NCI-H2227 treated with DMSO at 0.1 percent for 48 hours (cell line): ENCODE data around the gene LTBP1.

ENCODE experiments used
- DNase-seq: peaks from one replicate; lab custom pipeline; 2025; lab: John Stamatoyannopoulos, UW

The LTBP1 gene

DNA sequence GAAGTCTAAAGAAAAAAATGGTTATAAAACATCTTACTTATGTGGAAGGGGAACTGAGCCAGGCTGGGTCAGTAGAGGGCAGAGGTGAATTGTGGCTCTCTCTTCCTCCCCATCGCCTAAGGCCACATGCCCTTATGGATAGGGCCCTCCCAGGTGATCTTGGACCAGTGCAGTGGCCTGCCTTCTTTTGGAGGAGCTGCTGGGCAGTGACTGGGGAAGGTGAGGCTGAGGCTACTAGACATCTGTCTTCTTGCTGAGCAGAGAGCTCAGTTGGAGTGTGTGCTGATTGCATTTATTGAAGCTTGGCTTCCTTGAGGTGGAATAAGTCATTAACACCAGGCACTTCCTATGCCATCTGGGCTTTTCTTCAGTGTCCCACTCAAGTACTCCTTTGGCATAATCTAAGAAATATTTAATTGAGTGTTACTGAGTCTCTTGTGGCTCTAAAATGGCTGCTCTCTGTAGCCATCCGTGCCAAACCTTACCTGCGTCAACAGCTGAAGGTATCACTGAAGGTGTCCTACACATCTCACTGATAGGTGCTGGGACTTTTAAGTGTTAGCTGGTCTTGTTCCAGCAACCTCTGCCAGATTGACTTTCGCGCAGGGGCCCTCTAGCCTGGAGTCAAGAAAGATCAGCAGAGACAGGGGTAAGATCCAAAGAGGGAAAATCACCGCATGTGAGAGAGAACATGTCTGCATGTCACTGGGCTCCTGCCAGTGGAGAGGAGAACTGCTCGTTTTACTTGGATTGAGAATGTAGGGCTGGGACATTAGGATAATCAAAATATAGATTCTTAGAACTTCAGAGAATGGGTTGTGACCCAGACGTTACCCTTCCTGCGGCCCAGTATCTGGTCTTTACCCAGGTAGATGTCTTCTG is 256.1 kb downstream of the LTBP1 start:
- no peak for DNase-seq

DNA sequence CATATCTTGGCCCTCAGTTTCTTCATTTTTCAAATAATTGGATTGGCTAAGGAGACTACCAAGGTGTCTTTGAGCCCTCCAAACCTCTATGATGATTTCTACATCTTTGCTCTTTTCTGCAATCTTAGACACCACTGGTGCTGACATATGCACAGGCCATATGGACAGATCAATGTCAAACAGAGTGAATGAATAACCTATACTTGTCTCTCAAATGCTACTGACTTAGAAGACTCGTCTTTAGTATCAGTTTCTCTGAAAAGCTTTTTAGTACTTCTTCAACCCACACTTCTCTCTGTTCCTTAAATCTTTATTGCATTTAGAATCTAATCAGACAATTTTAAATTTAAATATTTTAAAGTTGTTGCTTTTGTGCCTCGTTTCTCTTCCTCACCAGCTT is 258.2 kb downstream of the LTBP1 start:
- DNase-seq: no peak

DNA sequence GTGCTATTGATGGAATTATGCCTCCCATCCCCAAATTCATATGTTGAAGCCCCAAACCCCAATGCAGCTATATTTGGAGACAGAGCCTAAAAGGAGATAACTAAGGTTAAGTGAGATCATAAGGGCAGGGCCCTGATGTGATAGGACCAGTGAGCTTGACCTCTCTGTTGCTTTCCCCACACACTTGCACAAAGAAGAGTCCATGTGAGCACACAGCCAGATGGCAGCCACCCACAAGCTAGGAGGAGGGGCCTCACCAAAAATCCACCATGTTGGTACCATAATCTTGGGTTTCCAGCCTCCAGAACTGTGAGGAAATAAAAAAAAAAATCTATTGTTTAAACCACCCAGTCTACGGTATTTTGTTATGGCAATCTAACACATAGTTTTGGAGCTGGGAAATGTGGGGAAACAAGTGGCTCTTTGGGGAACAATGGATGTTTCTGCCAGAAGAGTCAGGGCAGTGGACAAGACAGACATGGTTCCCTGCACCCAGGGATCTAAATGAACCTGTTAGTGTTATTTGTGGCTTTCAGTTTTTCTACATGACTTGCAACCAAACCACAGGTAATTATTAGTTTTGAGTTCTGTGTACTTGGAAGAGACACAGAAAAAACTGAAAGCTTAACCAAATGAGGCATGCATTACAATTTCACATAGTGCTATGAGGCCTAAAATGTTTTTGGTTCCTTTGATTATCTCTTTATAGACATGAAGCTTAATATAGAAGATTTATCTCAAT is 259.1 kb downstream of the LTBP1 start:
- DNase-seq: no peak

DNA sequence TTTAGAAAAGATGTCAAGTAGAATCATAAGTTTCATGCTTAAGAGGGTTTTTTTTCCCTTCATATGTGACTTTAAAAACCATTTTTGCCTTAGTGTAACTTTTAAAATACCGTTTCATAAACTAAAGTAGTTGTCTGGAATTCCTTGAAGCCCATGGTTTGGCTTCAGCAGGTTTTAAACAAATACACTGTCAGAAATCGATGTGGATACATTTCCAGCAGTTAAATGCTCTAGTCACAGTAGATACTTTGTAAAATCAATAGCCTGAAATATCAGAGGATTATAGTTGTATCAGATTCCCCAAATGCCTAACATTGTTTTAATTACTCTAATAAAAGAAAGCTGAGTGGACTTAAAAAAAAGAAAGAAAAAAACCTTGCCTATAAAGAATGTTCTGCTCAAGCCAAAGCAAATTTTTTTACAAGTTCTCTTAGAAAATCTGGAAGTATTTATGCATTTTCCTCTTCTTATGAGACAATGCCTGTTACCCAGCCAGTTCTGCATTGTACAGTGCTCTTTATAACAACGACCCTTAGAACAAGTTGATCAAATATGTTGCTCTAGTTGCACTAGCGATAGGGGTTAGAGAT is 260.5 kb downstream of the LTBP1 start:
- no peak for DNase-seq

DNA sequence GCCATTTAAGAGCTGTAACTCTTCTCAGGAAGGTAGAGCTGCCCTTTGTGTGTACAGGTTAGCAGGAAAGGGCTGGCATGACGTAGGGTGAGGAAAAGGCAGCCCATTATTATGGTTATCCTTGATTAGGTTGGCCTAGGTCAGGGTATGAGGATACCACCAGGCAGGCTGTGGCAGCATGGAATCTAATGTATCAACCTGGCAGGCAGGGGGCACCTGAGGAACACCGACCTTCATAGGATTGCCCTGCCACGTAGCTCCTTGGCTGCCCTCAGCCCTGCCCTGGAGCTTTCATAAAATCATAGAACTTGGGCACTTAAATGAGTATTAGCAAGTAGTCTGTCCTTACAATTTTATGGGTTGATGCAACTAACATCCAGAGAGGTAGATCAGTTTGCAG is 261.6 kb downstream of the LTBP1 start:
- DNase-seq: no peak

DNA sequence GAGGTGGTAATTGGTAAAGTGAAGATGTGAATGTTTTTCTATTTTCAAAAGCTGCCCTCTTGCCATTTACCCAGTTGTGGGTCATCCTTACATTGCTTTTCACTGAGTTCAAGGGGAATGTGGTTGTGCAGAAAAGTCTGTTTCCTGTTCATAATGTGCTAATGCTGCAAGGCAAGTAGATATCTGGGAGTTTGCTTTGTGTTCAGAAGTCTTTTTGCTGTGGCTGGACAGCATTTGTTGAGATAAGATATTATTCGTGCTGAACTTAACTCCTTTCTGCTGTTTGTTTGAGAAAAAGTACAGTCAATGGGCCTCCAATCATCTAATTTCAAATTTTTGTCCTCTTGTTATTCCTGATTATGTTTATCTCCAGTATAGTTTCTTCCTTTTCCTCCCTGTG is 263.2 kb downstream of the LTBP1 start:
- peak; percentile 16 for DNase-seq

DNA sequence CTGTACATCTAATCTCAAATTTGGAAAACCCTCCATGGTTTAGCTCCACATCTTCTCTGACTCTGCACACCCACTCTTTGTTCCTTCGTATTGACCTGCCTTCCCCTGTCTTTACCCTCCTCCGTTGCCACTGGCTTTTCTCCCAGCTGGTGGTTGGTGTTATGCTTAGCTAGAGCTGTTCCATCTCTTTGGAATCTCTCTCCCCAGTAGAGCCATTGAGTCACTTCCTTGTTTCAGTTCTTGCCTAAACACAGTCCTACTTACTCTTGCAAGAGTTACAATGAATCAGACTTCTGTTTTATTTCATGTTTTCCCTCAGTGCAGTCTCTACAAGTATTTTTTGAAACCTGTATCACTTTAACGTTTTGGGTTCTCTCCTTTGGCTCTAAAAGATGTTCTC is 263.9 kb downstream of the LTBP1 start:
- no peak for DNase-seq

DNA sequence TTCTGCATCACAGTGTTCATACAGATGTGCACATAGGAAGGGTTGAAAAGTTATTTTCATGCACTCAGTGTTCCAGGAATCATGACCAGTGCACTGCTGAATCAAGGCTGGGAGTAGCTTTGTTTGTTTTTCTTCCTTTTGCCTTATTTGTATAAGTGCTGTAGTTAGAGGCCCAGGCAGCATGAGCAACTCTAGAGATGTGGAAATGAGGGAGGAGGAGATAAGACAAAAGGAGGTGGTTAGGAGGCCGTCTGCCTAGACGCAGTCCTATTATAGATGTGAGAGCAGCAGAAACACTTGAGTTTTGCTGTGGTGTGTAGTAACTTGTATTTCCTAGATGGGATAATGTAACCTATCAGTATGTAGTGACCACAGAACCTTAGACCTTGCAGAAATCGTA is 265.4 kb downstream of the LTBP1 start:
- DNase-seq: peak; percentile 82

DNA sequence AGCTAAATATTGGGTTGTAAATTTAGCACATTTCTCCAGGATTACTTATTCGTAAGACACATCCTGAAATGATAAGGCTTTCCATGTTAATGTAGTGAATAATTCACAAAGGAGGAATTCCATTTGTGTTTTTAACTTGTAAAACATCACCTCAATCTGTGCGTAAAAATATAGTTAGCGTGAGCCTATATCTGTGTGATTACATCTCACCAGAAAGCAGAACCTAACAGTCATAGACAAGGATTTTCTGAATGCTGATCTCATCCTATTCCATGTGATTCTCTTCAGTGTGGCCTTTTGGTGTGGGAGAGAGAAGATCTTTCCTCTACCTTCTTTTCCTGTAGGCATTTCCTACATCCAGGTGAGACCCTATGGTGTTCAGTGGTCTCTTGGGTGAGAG is 266.5 kb downstream of the LTBP1 start:
- no peak for DNase-seq

DNA sequence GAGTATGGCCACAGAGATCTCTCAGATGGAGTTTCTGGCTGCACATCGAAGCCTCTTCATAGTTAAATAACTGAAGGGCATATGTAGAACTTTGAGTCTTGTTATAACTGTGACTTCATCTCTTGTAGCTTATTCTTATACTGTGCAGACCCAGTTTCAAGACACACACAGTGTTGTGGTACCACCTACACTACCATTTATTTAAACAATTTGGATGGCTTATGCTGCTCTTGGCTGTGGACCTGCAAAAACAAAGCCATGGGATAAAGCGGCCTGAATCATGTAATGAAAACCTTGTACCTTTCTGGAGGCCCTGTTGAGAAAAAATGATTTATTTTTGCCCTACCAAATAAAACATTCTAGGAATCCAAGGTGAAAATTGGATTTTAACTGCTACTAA is 266.9 kb downstream of the LTBP1 start:
- DNase-seq: no peak

DNA sequence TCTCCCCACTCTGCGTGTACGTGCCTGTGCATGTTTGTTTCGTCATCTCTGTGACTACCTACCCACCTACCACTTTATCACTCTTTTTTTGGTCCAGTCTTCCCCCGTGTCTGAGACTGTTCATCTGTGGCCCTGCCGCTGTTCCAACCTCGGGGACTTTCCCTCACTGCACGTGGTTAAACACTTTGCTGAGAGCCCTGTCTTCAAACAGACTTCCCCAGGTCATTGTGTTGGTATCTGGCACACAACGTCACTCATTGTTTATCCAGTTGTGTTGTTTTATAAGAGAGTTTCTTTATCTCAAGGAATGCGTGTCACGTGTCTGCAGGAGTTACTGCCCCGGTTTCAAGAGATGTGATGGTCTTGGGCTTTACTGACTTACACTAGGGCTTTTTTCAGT is 267.7 kb downstream of the LTBP1 start:
- DNase-seq: no peak

DNA sequence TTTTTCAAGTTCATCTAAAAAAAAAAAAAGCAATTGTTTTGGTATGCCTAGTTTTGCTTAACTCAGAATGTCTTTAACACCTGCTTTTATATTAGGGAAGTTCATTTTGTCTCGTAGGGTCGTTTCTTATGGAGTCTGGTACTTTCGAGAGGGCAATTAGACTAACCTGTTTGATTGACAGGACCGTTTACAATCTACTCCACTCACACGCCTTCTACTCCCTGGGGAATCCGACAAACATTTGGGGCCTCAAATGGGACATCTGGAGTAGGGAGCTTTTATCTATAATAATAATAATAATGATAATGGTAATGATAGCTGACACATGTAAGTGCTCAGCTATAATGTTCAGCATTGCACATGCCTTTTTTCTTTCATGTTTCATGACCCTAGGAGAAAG is 268.1 kb downstream of the LTBP1 start:
- DNase-seq: peak; percentile 98

DNA sequence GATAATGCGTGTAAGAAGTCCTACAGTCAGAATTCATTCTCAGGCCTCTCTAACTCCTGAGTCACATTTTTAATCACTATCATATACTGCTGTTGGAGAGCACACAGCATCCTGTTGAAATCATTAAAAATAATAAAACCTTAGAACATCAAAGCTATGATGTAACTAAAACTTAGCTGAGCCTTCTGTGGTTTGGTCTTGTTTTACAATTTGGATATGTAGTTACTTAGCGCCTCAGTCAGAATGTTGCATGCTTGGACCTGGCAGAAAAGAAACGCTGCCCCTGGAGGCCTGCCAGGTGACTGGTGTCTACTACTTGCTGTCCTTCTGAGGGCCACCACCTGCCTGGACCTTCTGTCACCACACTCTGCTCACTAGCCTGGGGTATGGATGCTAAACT is 268.5 kb downstream of the LTBP1 start:
- no peak for DNase-seq

DNA sequence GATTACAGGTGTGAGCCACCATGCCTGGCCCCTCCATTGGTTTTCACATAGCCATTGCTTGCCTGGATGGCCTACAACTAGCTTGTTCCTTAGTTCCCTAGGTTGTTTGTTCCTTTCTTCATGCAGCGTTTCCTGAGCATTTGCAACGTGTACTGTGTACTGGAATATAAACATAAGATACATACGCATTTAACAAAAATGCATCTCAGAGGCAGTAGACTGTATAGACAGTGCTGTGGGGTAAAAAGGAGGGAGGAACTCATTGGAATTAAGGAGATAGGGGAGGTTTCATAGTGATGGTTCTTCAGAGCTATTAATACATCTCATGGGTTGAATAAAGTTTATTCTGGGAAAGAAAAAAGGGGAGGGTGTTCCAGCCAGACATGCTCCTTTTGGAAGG is 269.2 kb downstream of the LTBP1 start:
- no peak for DNase-seq

DNA sequence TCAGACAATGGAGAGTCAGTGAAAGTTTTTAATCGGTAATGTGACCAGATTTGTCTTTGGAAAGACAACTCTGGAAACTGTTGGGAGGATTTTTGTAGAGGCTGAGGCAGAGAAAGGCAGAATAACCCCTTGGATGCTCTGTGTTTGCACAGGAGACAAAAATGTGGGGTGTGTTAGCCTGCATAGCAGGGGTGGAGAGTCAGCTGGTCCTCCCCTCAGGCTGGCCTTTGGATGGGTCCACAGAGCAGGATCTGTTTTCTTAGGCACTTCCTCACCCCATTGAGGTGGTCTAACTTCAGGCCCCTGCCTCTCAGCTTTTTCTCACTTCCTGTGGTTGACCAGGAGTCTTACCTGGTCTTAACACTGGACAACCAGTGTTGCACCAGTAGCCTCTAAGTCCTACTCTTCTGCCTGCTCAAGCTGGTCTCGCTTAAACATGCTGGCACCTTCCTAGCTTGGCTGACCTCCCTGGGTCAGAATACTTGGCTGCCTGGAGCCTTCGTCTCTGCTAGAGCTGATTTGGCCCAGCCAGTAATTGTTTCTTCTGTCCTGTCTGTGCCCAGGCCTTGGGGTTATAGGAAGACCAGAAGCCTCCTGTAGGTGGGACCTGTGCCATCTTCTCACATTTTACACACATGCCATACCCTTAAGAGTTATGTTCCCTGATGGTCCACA is 269.9 kb downstream of the LTBP1 start:
- no peak for DNase-seq

DNA sequence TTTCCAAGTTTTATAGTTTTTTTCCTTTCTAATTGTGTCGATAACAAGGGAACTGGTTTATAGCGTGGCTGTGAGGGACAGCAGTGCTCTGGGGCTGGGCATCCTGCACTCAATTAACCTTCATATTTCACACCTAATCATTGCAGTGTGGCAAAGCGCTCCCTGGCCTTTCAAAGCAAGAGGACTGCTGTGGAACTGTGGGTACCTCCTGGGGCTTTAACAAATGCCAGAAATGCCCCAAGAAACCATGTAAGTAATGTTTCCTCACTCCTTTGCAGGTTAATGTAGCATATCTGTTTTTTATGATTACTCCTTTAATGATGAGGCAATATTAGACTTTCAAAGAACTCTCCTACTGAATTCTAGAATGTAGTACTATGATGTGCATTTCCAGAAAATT is 270.7 kb downstream of the LTBP1 start:
- no peak for DNase-seq

DNA sequence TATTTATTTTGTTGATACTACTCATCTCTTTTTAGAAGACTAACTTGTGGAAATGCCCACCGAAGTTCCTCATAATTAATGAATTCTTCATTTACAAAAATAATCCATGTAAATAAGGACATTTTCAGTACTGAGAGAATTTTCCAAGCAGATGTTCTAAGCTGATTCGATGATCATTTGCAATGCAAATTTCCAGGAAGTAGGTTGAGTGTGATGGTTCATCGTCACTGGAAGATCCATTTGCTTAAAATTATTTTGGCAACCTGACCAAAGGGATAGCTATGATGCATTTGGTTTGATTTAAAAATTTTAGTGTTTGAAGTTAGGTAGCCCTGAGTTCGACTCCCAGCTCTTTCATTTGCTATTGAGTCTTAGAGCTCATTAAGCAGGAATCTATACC is 272.4 kb downstream of the LTBP1 start:
- no peak for DNase-seq

DNA sequence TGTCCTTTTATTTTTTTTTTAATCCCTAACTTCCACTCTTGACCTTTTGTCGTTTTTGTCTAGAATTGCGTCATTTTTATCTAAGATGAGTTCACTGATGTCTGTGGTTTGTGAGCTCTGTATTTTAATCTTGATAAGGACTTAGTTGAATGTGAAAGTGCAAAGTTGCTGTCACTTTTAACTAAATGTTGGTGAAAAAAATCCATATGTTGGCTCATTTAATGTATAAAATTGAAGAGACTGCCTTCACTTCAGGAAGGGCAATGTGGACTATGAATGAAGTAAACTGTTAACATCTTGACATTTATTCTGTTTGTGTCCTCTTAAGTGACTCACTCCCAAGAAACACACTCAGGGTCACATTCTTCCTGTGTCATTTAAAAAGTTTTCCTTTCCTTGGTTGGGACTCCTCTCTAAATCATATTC is 273.1 kb downstream of the LTBP1 start:
- DNase-seq: no peak

DNA sequence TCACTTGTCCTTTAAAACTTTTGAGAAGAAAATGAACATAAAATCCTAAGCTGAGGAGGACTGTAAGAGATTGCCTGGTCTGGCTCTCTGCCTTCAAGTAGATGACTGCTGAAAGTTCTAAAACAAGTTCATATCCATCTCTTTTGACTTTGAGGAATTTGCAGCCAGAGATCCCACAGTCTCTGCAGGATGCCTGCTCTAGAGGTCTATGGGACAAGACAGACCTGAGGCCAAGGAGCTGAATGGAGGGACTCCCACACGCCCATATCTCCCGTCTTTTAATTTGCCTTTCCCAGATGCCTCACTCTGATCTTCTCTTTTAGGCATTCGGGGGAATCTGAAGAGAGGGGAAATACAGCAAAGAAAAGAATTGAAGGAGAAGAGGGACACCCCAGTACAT is 273.8 kb downstream of the LTBP1 start:
- DNase-seq: no peak

DNA sequence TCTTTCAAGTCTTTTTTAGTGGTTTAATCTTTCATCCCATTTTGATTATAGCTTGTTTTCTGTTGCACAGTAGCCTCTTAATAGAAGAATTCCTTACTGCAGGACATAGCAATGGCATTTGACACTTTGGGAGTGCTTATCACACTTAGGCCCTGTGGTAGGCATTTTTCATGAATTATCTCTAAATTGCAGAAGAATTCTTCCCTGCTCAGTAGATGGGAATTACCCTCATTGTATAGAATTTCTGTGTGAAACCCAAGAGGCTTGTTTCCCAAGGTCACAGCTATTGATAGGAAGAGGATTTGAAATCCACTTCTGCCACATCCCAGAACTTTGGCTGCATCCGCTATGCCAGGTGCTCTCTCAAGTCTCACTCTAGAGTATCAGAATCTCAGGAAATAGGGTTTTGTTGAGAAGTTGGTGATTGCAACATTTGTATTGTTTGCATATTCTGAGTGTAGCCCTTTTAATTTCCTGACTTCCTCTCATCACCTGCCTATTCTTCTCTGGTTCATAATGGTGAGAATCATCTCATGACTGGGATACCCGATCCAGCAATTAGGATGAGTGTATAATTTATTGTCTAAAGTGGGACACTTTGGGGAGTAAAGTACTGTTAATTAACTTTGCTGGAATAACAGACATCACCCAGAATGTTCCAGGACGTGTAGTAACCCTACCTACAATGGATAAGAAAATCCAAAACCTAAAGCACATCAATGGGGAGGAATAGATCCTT is 274.5 kb downstream of the LTBP1 start:
- DNase-seq: peak; percentile 10

DNA sequence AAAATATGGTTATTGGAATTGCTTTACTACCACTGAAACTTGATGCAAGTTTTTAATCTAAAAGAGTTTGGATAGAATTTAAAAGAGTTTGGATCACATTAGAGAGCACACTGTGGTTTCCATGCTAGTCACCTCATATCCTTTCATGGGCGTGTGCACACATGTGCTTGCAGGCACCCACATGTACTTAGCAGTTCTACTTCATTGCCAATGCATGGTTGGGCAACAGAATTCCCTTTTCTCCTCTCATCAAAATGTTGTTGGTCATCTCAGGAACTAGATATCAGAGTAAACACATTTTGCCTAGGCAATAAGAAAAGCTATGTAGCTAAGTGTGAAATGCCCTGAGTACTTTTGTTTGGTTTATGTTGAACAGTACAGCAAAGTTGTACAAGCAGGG is 275.6 kb downstream of the LTBP1 start:
- no peak for DNase-seq

DNA sequence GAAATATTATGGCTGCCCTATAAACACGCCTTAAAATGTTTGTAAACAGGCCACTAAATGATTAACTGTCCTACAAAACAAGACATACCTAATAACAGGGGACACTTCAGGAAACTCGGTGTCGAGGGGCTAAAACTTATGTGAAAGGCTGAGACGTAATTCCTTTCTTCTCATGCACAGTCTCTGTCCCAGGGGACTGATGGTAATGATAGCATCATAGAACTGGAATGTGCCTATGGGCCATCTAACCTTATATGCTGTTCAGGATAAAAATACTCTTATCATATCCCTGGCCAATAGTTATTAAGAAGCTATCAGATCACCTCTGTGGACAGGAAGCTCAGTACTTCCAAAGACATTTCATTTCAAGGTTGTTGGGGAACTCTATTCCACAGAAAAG is 277.1 kb downstream of the LTBP1 start:
- no peak for DNase-seq
